ENCODE measurements around the gene KCNJ11. TPM values are rescaled to one million over a fixed set of nuclear protein-coding genes. Genes with fewer than 3 reads are reported as not detected.

KCNJ11 gene
- total RNA-seq, 1 experiment from 2014 or later = 7.5 TPM

DNA sequence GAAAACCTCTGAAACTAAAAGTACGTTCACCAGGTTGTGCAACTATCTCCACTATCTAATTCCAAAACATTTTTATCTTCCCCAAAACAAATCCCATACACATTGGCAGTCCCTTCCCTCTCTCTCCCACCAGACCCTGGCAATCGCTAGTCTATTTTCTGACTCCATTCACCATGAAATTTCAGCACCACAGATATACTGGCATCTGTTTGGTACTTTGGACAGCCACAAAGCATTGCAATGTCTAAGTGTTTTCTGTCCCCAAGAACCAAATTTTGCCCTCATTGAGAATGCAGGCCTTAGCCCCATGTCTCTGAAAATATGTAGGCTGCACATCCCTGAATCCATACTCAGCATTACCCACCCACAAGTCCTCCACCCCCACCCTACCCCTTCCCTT, 28.0 kb upstream of the KCNJ11 start:
- Histone ChIP-seq H3K9ac (ENCODE audit: low read length) (no peak overlapping the region), H3K27me3 (ENCODE audit: insufficient read depth, low read length) (peaks cover 60% of the 10 kb centered on the region), H3K4me2 (ENCODE audit: low read length) (no peak overlapping the region), H2AFZ (ENCODE audit: low read depth, low read length, poor library complexity, severe bottlenecking) (no peak overlapping the region), H3K36me3 (ENCODE audit: control insufficient read depth in 1 of 2, insufficient read depth in 2 of 2, low read length in 2 of 2) (no peaks in the 10 kb centered on the region), H3K27ac (ENCODE audit: low read depth, low read length) (no peak overlapping the region), H3K4me1 (ENCODE audit: control insufficient read depth in 1 of 2, insufficient read depth in 2 of 2, low read length in 2 of 2) (no peaks in the 10 kb centered on the region), H4K20me1 (ENCODE audit: insufficient read depth) (no peaks in the 10 kb centered on the region), H3K79me2 (ENCODE audit: insufficient read depth, low read length) (no peaks in the 10 kb centered on the region), H3K4me3 (replicated peaks in 1 of 2; ENCODE audit: low read depth in 1 of 2, low read length in 2 of 2) (no peak overlapping the region), H3K9me2 (ENCODE audit: insufficient read depth) (no peaks in the 10 kb centered on the region), H3K9me3 (ENCODE audit: control insufficient read depth in 1 of 2, insufficient read depth in 1 of 2, low read depth in 1 of 2, low read length in 2 of 2) (no peaks in the 10 kb centered on the region)
- ChIA-PET RAD21 (ENCODE audit: low non-redundant PET in 1 of 2, low total read pairs in 2 of 2, uncharacterized antibody in 2 of 2, unreplicated experiment in 2 of 2) (no interaction called here), CTCF (no interaction called here), POLR2A (no interaction called here)
- DNase-seq (ENCODE audit: low read depth, low spot score) (no peak), ATAC-seq (no peak)
- intact Hi-C loops (cut with micrococcal nuclease) = no loop called here
- no TSS peak for BruUV-seq (replicated peaks)
- TF ChIP-seq CEBPB (IDR thresholded peaks at IDR 0.05; ENCODE audit: low read depth) = no peak
- TF ChIP-seq, protein P1, sequence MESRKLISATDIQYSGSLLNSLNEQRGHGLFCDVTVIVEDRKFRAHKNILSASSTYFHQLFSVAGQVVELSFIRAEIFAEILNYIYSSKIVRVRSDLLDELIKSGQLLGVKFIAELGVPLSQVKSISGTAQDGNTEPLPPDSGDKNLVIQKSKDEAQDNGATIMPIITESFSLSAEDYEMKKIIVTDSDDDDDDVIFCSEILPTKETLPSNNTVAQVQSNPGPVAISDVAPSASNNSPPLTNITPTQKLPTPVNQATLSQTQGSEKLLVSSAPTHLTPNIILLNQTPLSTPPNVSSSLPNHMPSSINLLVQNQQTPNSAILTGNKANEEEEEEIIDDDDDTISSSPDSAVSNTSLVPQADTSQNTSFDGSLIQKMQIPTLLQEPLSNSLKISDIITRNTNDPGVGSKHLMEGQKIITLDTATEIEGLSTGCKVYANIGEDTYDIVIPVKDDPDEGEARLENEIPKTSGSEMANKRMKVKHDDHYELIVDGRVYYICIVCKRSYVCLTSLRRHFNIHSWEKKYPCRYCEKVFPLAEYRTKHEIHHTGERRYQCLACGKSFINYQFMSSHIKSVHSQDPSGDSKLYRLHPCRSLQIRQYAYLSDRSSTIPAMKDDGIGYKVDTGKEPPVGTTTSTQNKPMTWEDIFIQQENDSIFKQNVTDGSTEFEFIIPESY (IDR thresholded peaks at IDR 0.05; ENCODE audit: extremely low read depth, insufficient replicate concordance, low read length) = no peak
- no peak for TF ChIP-seq EZH2 (IDR thresholded peaks at IDR 0.05)
- TF ChIP-seq, protein P2, sequence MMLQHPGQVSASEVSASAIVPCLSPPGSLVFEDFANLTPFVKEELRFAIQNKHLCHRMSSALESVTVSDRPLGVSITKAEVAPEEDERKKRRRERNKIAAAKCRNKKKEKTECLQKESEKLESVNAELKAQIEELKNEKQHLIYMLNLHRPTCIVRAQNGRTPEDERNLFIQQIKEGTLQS (IDR thresholded peaks at IDR 0.05) = no peak
- no peak for TF ChIP-seq TCF7L2 (IDR thresholded peaks at IDR 0.05; ENCODE audit: borderline replicate concordance, extremely low read depth, insufficient read depth, insufficient read length)
- no peak for TF ChIP-seq YY1 (IDR thresholded peaks at IDR 0.05; ENCODE audit: extremely low read depth, insufficient replicate concordance, low read depth, low read length)
- TF ChIP-seq, protein P3, sequence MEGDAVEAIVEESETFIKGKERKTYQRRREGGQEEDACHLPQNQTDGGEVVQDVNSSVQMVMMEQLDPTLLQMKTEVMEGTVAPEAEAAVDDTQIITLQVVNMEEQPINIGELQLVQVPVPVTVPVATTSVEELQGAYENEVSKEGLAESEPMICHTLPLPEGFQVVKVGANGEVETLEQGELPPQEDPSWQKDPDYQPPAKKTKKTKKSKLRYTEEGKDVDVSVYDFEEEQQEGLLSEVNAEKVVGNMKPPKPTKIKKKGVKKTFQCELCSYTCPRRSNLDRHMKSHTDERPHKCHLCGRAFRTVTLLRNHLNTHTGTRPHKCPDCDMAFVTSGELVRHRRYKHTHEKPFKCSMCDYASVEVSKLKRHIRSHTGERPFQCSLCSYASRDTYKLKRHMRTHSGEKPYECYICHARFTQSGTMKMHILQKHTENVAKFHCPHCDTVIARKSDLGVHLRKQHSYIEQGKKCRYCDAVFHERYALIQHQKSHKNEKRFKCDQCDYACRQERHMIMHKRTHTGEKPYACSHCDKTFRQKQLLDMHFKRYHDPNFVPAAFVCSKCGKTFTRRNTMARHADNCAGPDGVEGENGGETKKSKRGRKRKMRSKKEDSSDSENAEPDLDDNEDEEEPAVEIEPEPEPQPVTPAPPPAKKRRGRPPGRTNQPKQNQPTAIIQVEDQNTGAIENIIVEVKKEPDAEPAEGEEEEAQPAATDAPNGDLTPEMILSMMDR (IDR thresholded peaks at IDR 0.05 in 2 of 3, conservative IDR thresholded peaks at IDR 0.05 in 1 of 3; ENCODE audit: borderline replicate concordance in 1 of 3, insufficient read depth in 1 of 3, low read depth in 2 of 3, low read length in 2 of 3) = no peak
- TF ChIP-seq SRF (IDR thresholded peaks at IDR 0.05; ENCODE audit: low read depth) = no peak
- no peak for TF ChIP-seq ZNF274 (IDR thresholded peaks at IDR 0.05; ENCODE audit: low read depth, low read length)
- TF ChIP-seq ELF1 (IDR thresholded peaks at IDR 0.05; ENCODE audit: borderline replicate concordance, low read depth) = no peak
- TF ChIP-seq SP1 (IDR thresholded peaks at IDR 0.05; ENCODE audit: low read depth) = no peak
- no peak for TF ChIP-seq CBX3 (IDR thresholded peaks at IDR 0.05; ENCODE audit: low read depth)

All from HCT116 (cell line).